ENCODE measurements around the gene PREX1.
"Not testable (repeated sequence)": the region's sequence is repeated elsewhere in the genome, so short reads cannot be mapped to it uniquely, and the experiment has no call there.

PREX1 gene

GRCh38 chr20:48849299-48849698 is 21.5 kb upstream of the PREX1 start:
- no peak for DNase-seq (ENCODE audit: low read depth in 3 of 3, low spot score in 1 of 3)

GRCh38 chr20:48847498-48848205 is 19.9 kb upstream of the PREX1 start:
- no peak for DNase-seq (ENCODE audit: low read depth in 3 of 3, low spot score in 1 of 3)

GRCh38 chr20:48846516-48847492 is 19.0 kb upstream of the PREX1 start:
- no peak for DNase-seq (ENCODE audit: low read depth in 3 of 3, low spot score in 1 of 3)

GRCh38 chr20:48845721-48846306 is 18.0 kb upstream of the PREX1 start:
- no peak for DNase-seq (ENCODE audit: low read depth in 3 of 3, low spot score in 1 of 3)

- DNase-seq (ENCODE audit: low read depth in 3 of 3, low spot score in 1 of 3): no peak
Observed at GRCh38 chr20:48844996-48845395, 17.2 kb upstream of the PREX1 start.

- DNase-seq (ENCODE audit: low read depth in 3 of 3, low spot score in 1 of 3): not testable (repeated sequence)
Observed at GRCh38 chr20:48843896-48844295, 16.1 kb upstream of the PREX1 start.

GRCh38 chr20:48843057-48843806 is 15.4 kb upstream of the PREX1 start:
- no peak for DNase-seq (ENCODE audit: low read depth in 3 of 3, low spot score in 1 of 3)

GRCh38 chr20:48841875-48842529 is 14.2 kb upstream of the PREX1 start:
- no peak for DNase-seq (ENCODE audit: low read depth in 3 of 3, low spot score in 1 of 3)

- DNase-seq (ENCODE audit: low read depth in 3 of 3, low spot score in 1 of 3): no peak
Observed at GRCh38 chr20:48841196-48841874, 13.5 kb upstream of the PREX1 start.

GRCh38 chr20:48839154-48839917 is 11.5 kb upstream of the PREX1 start:
- no peak for DNase-seq (ENCODE audit: low read depth in 3 of 3, low spot score in 1 of 3)

GRCh38 chr20:48837014-48837413 is 9.2 kb upstream of the PREX1 start:
- no peak for DNase-seq (ENCODE audit: low read depth in 3 of 3, low spot score in 1 of 3)

- DNase-seq (ENCODE audit: low read depth in 3 of 3, low spot score in 1 of 3): no peak
Observed at GRCh38 chr20:48835390-48835789, 7.6 kb upstream of the PREX1 start.

GRCh38 chr20:48834278-48834677 is 6.5 kb upstream of the PREX1 start:
- DNase-seq (ENCODE audit: low read depth in 3 of 3, low spot score in 1 of 3): no peak

GRCh38 chr20:48832405-48832730 is 4.6 kb upstream of the PREX1 start:
- no peak for DNase-seq (ENCODE audit: low read depth in 3 of 3, low spot score in 1 of 3)

GRCh38 chr20:48831718-48832404 is 4.1 kb upstream of the PREX1 start:
- no peak for DNase-seq (ENCODE audit: low read depth in 3 of 3, low spot score in 1 of 3)

- no peak for DNase-seq (ENCODE audit: low read depth in 3 of 3, low spot score in 1 of 3)
Observed at GRCh38 chr20:48830826-48831318, 3.1 kb upstream of the PREX1 start.

- no peak for DNase-seq (ENCODE audit: low read depth in 3 of 3, low spot score in 1 of 3)
Observed at GRCh38 chr20:48829940-48830339, 2.1 kb upstream of the PREX1 start.

- no peak for DNase-seq (ENCODE audit: low read depth in 3 of 3, low spot score in 1 of 3)
Observed at GRCh38 chr20:48828734-48829460, 1.1 kb upstream of the PREX1 start.
